IMR-90 (cell line): ENCODE data around the gene KATNA1. TPM values are rescaled to one million over a fixed set of nuclear protein-coding genes. Genes with fewer than 3 reads are reported as not detected.

Source experiments
- ATAC-seq: fragments of 200-7000 bp; cut with Tn5 transposase; 2 replicates; pipeline ENCODE4 v1.9.1; 2020; ENCODE audit warnings: low read depth, mild to moderate bottlenecking, moderate library complexity
- BruUV-seq: library from RNA; stranded (reverse); fragments of 400-500 nt; replicated peaks from 2 replicates; lab custom pipeline; 2021; lab: Mats Ljungman, UMichigan
- CTCF ChIA-PET: fragments of 300-600 bp; formaldehyde crosslinking; extraction: SDS; loops from one replicate; lab custom pipeline; 2021; ENCODE audit warnings: antibody characterized with exemption; lab: Yijun Ruan, JAX
- POLR2A ChIA-PET: fragments of 300-600 bp; sonication (Branson Sonifier 250); formaldehyde crosslinking; loops from one replicate; lab custom pipeline; 2022; ENCODE audit warnings: antibody characterized with exemption; ENCODE audit not compliant: unreplicated experiment; lab: Charles Lee
- DNase-seq: peaks from one replicate; pipeline ENCODE4 v3.0.0; 2013
- H2AFZ ChIP-seq: replicated peaks from 2 replicates; pipeline ENCODE3; 2013; ENCODE audit warnings: low read length, mild to moderate bottlenecking; ENCODE audit not compliant: poor library complexity
- H2AK5ac ChIP-seq: 2 replicates; pipeline ENCODE4 v1.6.1; 2013; ENCODE audit warnings: low read depth, low read length, inconsistent platforms
- H2AK9ac ChIP-seq: replicated peaks from 2 replicates; pipeline ENCODE3; 2013; ENCODE audit warnings: mild to moderate bottlenecking, low read depth, low read length, moderate library complexity; ENCODE audit not compliant: poor library complexity
- H2BK120ac ChIP-seq: 2 replicates; pipeline ENCODE4 v1.6.1; 2013; ENCODE audit warnings: low read depth, low read length, inconsistent platforms
- H2BK15ac ChIP-seq: 3 replicates; pipeline ENCODE4 v1.6.1; 2013; ENCODE audit warnings: low read depth, low read length, inconsistent platforms
- H2BK20ac ChIP-seq: 2 replicates; pipeline ENCODE4 v1.6.1; 2013; ENCODE audit warnings: low read depth, mild to moderate bottlenecking, inconsistent platforms, low read length, moderate library complexity
- H2BK5ac ChIP-seq: 2 replicates; pipeline ENCODE4 v1.6.1; 2013; ENCODE audit warnings: mild to moderate bottlenecking, low read depth, low read length, inconsistent platforms; ENCODE audit not compliant: poor library complexity, severe bottlenecking
- H3K14ac ChIP-seq: replicated peaks from 2 replicates; pipeline ENCODE4 v1.6.1; 2013; ENCODE audit warnings: low read depth, low read length, inconsistent platforms
- H3K18ac ChIP-seq: 2 replicates; pipeline ENCODE4 v1.6.1; 2013; ENCODE audit warnings: low read depth, low read length, control low read depth
- H3K23ac ChIP-seq: 2 replicates; pipeline ENCODE4 v1.6.1; 2013; ENCODE audit warnings: low read depth, low read length, inconsistent platforms
- H3K27ac ChIP-seq: 2 replicates; pipeline ENCODE4 v1.5.1; 2013; ENCODE audit warnings: mild to moderate bottlenecking, control low read depth, low read length; ENCODE audit not compliant: insufficient read depth
- H3K27me3 ChIP-seq: 2 replicates; pipeline ENCODE4 v1.6.1; 2013; ENCODE audit warnings: low read length; ENCODE audit not compliant: control insufficient read depth, insufficient read depth
- H3K36me3 ChIP-seq: 2 replicates; pipeline ENCODE4 v1.6.1; 2013; ENCODE audit warnings: low read length, mixed read lengths; ENCODE audit not compliant: control insufficient read depth, insufficient read depth
- H3K4ac ChIP-seq: 2 replicates; pipeline ENCODE4 v1.6.1; 2013; ENCODE audit warnings: low read depth, low read length, inconsistent platforms
- H3K4me1 ChIP-seq: 2 replicates; pipeline ENCODE4 v1.6.1; 2013; ENCODE audit warnings: low read length, mixed read lengths; ENCODE audit not compliant: control insufficient read depth, insufficient read depth
- H3K4me2 ChIP-seq: 2 replicates; pipeline ENCODE4 v1.6.1; 2013; ENCODE audit warnings: low read depth, mild to moderate bottlenecking, control low read depth, low read length, moderate library complexity
- H3K4me3 ChIP-seq: 2 replicates; pipeline ENCODE4 v1.5.1; 2013; ENCODE audit warnings: low read depth, mild to moderate bottlenecking, control low read depth, low read length, moderate library complexity; ENCODE audit not compliant: insufficient read depth
- H3K56ac ChIP-seq: 2 replicates; pipeline ENCODE4 v1.6.1; 2013; ENCODE audit warnings: low read length, inconsistent platforms; ENCODE audit not compliant: insufficient read depth; ENCODE audit errors: extremely low read depth
- H3K79me1 ChIP-seq, 2 experiments: 2 replicates each; pipeline ENCODE4 v1.6.1; 2013; ENCODE audit warnings: low read length in 2 of 2, inconsistent platforms in 1 of 2, low read depth in 1 of 2
- H3K9ac ChIP-seq: 2 replicates; pipeline ENCODE4 v1.6.1; 2013; ENCODE audit warnings: low read depth, low read length, control low read depth
- H3K9me1 ChIP-seq: 2 replicates; pipeline ENCODE4 v1.6.1; 2013; ENCODE audit warnings: low read length, inconsistent platforms; ENCODE audit not compliant: insufficient read depth
- H3K9me3 ChIP-seq: 2 replicates; pipeline ENCODE4 v1.6.1; 2013; ENCODE audit warnings: low read length; ENCODE audit not compliant: control insufficient read depth, insufficient read depth
- H4K20me1 ChIP-seq: 2 replicates; pipeline ENCODE4 v1.6.1; 2013; ENCODE audit warnings: low read length, inconsistent platforms; ENCODE audit not compliant: insufficient read depth
- H4K5ac ChIP-seq: 2 replicates; pipeline ENCODE4 v1.6.1; 2013; ENCODE audit warnings: mild to moderate bottlenecking, low read depth, low read length, control low read depth
- H4K8ac ChIP-seq, 2 experiments: 2 replicates each; pipeline ENCODE4 v1.6.1; 2013; ENCODE audit warnings: low read depth in 2 of 2, low read length in 2 of 2, control low read depth in 1 of 2, inconsistent platforms in 1 of 2
- H4K91ac ChIP-seq: 2 replicates; pipeline ENCODE4 v1.6.1; 2013; ENCODE audit warnings: low read depth, low read length, inconsistent platforms; ENCODE audit not compliant: insufficient read depth
- CEBPB ChIP-seq: IDR thresholded peaks from 2 replicates; pipeline ENCODE4 v1.6.1; 2012; ENCODE audit warnings: low read depth, low read length, improper control_type of control experiment
- POLR2A ChIP-seq: IDR thresholded peaks from 2 replicates; pipeline ENCODE4 v1.6.1; 2012; ENCODE audit warnings: mild to moderate bottlenecking, low read depth, low read length
- dilution Hi-C: fragments of 300-500 bp; cut with HindIII; formaldehyde crosslinking; loops from one replicate; pipeline ENCODE4 v1.14.3; 2018; ENCODE audit warnings: low sequenced_read_pairs; ENCODE audit not compliant: unreplicated experiment
- in situ Hi-C: fragments of 300-500 bp; cut with MboI; formaldehyde crosslinking; loops from 3 replicates; pipeline ENCODE4 v1.14.3; 2019; ENCODE audit warnings: low sequenced_read_pairs, inconsistent platforms, mixed read lengths
- intact Hi-C: fragments of 100-400 bp; cut with micrococcal nuclease; formaldehyde crosslinking; loops from 2 replicates; pipeline ENCODE4 v1.10.0; 2022
- polyA plus RNA-seq, 3 experiments: library from polyadenylated mRNA; depleted of rRNA; stranded (reverse); fragments of >200 nt; gene quantifications; 2 replicates each; pipeline ENCODE4 v1.2.3, GENCODE V29; 2012; ENCODE audit warnings: low replicate concordance in 1 of 3
- total RNA-seq: library from RNA; depleted of rRNA; stranded (reverse); fragments of >200 nt; gene quantifications from 2 replicates; pipeline ENCODE4 v1.2.3, GENCODE V29; 2012

Gene KATNA1
- total and polyA plus RNA-seq, 2 of the 4 experiments (the other 2 are of a cell fraction), result 15.3 to 24.6 TPM

DNA sequence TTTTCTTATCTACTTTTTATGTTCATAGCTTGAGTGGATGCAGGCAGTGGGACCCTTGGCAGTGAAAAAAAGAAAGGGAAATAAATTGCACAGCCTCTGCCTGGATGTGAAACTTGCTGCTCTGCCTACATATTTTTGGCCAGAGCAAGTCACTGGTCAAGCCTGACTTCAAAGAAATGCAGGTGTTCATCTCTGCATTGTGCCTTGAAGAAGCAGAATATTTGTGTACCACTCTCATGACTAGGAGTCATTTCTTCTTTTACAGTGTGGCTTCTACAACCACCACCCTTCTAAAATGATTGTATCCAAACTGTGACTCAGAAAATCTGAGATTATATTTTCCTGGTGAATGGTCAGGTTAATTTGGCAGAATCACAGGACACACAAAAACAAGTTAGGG lies 2.5 kb upstream of the KATNA1 start:
- DNase-seq (no peak), ATAC-seq (no peak)
- no peaks in the 10 kb centered on the region for H3K4me1 ChIP-seq
- no peaks in the 10 kb centered on the region for H3K9me3 ChIP-seq
- H3K9me1 ChIP-seq, result no peaks in the 10 kb centered on the region
- H4K8ac ChIP-seq, result no peak overlapping the region
- H3K79me1 ChIP-seq, result peaks cover 5 to 12% of the 10 kb centered on the region in 2 experiments; a peak in 2 of 4 replicates
- H3K9ac ChIP-seq, result no peak overlapping the region
- no peaks in the 10 kb centered on the region for H3K36me3 ChIP-seq
- H4K5ac ChIP-seq, result no peak overlapping the region
- BruUV-seq, result no TSS peak
- intact Hi-C loops, result no loop called here
- H2BK120ac ChIP-seq, result no peak overlapping the region
- no peak overlapping the region for H3K4me2 ChIP-seq
- no peak overlapping the region for H2BK20ac ChIP-seq
- H2AK9ac ChIP-seq, result no peak overlapping the region
- in situ Hi-C loops, result no loop called here
- no peaks in the 10 kb centered on the region for H3K27me3 ChIP-seq
- H2AK5ac ChIP-seq, result no peak overlapping the region
- H4K91ac ChIP-seq, result no peak overlapping the region
- dilution Hi-C loops, result no loop called here
- no peak overlapping the region for H3K14ac ChIP-seq
- H2BK15ac ChIP-seq, result no peak overlapping the region
- POLR2A ChIA-PET, result no interaction called here
- H2BK5ac ChIP-seq, result no peak overlapping the region
- no peak overlapping the region for H3K18ac ChIP-seq
- H4K20me1 ChIP-seq, result no peaks in the 10 kb centered on the region
- no peak overlapping the region for H3K4ac ChIP-seq
- H3K56ac ChIP-seq, result no peak overlapping the region
- no peak overlapping the region for H3K23ac ChIP-seq
- CTCF ChIA-PET, result no interaction called here
- no peak overlapping the region for H3K4me3 ChIP-seq
- H2AFZ ChIP-seq, result no peak overlapping the region
- H3K27ac ChIP-seq, result no peak overlapping the region
- TF ChIP-seq CEBPB (no peak), POLR2A (no peak)
